H1 (cell line): ENCODE results near the gene EPHB3. TPM values are rescaled to one million over a fixed set of nuclear protein-coding genes. Genes with fewer than 3 reads are reported as not detected.
A peak's percentile ranks its signal among the peaks of the same experiment; 100 is the strongest.

Source experiments
- CEBPB ChIP-seq: IDR thresholded peaks from 2 replicates; pipeline ENCODE4 v1.6.1; 2012; ENCODE audit warnings: low read depth, low read length
- CREB1 ChIP-seq: IDR thresholded peaks from 2 replicates; pipeline ENCODE4 v1.6.1; 2012; ENCODE audit warnings: inconsistent platforms
- FOSL1 ChIP-seq: IDR thresholded peaks from 2 replicates; pipeline ENCODE4 v1.6.1; 2011; ENCODE audit warnings: mild to moderate bottlenecking, low read depth, low read length, moderate library complexity; ENCODE audit not compliant: insufficient read depth
- HDAC2 ChIP-seq, 2 experiments: fragments of 300-600 bp in 1 of 2; sonication (generic) in 1 of 2; IDR thresholded peaks; 2 replicates each; pipeline ENCODE4 v1.6.1; 2011 to 2012; ENCODE audit warnings: low read depth in 2 of 2, low read length in 2 of 2, mild to moderate bottlenecking in 2 of 2, moderate library complexity in 2 of 2, borderline replicate concordance in 1 of 2, inconsistent platforms in 1 of 2
- JUN ChIP-seq: IDR thresholded peaks from 2 replicates; pipeline ENCODE4 v1.6.1; 2011; ENCODE audit warnings: low read depth, mild to moderate bottlenecking, improper control_type of control experiment, low read length
- POU5F1 ChIP-seq: IDR thresholded peaks from 2 replicates; pipeline ENCODE4 v1.6.1; 2011; ENCODE audit warnings: low read depth, mild to moderate bottlenecking, low read length, moderate library complexity
- RAD21 ChIP-seq, 2 experiments: IDR thresholded peaks in 1 of 2; conservative IDR thresholded peaks in 1 of 2; 2 replicates each; pipeline ENCODE4 v1.6.1; 2011; ENCODE audit warnings: low read depth in 2 of 2, low read length in 2 of 2, improper control_type of control experiment in 1 of 2, inconsistent platforms in 1 of 2, mild to moderate bottlenecking in 1 of 2, moderate library complexity in 1 of 2
- SIN3A ChIP-seq, 2 experiments: IDR thresholded peaks in 1 of 2; conservative IDR thresholded peaks in 1 of 2; 2 replicates each; pipeline ENCODE4 v1.6.1; 2011 to 2012; ENCODE audit warnings: low read length in 2 of 2, improper control_type of control experiment in 1 of 2, low read depth in 1 of 2, mild to moderate bottlenecking in 1 of 2
- TEAD4 ChIP-seq: IDR thresholded peaks from 2 replicates; pipeline ENCODE4 v1.6.1; 2012; ENCODE audit warnings: low read depth, low read length, inconsistent platforms, mixed read lengths
- polyA plus RNA-seq, 7 experiments: library from polyadenylated mRNA; depleted of rRNA in 3 of 7; stranded (reverse) in 5 of 7; unstranded in 2 of 7; fragments of >200 nt in 5 of 7; fragments of 200-250 nt in 2 of 7; gene quantifications; 1 replicate in 5 of 7; 2 replicates in 1 of 7; 4 replicates in 1 of 7; pipeline versions ENCODE4 v1.2.1 to v1.2.3, GENCODE V29; 2011 to 2013; ENCODE audit warnings: missing spikeins in 2 of 7, mixed read lengths in 2 of 7
- total RNA-seq: library from RNA; stranded (reverse); fragmentation: NEBNext Ultra II Directional; extraction: Animal tissue kit (Norgen Biotek cat#: 25700); gene quantifications from 2 replicates; pipeline ENCODE4 v1.2.1, GENCODE V29; 2021

EPHB3 gene
- total and polyA plus RNA-seq, 2 of the 8 experiments (the other 6 are each of a cell fraction or from before 2014, with no cell fraction given): 0.41 to 0.91 TPM

GRCh38 chr3:184540777-184541681 lies 20.6 kb upstream of the EPHB3 start (continued):
- TF ChIP-seq SIN3A (conservative IDR thresholded peaks at IDR 0.05 in 1 of 2, IDR thresholded peaks at IDR 0.05 in 1 of 2; ENCODE audit: low read depth in 1 of 2, low read length in 2 of 2) (peak in 1 of 2 experiments; percentile 67; a peak in 2 of 4 replicates), CEBPB (peak; percentile 25; the same call in 1 of the 2 replicates), TEAD4 (peak; percentile 62; the same call in 1 of the 2 replicates), JUN (no peak), FOSL1 (no peak), CREB1 (0 out of 2 replicates have a peak, but pooled peaks have one; percentile 30), POU5F1 (no peak), RAD21 (IDR thresholded peaks at IDR 0.05 in 1 of 2, conservative IDR thresholded peaks at IDR 0.05 in 1 of 2; ENCODE audit: low read depth in 2 of 2, low read length in 2 of 2) (peak; percentile 89 to 94), HDAC2 (IDR thresholded peaks at IDR 0.05; ENCODE audit: borderline replicate concordance in 1 of 2, low read depth in 2 of 2, low read length in 2 of 2) (0 out of 4 replicates have a peak, but pooled peaks of 1 of the 2 experiments have one; percentile 27)
